HG03565 (cell line): ENCODE results near the gene PPP2R5C.
A peak's percentile ranks its signal among the peaks of the same experiment; 100 is the strongest.
"Not testable (repeated sequence)": the region's sequence is repeated elsewhere in the genome, so short reads cannot be mapped to it uniquely, and the experiment has no call there.

Source experiments
- ATAC-seq: cut with Tn5 transposase; IDR thresholded peaks from one replicate; pipeline ENCODE4 v1.9.1; 2021; ENCODE audit warnings: mild to moderate bottlenecking, moderate library complexity; ENCODE audit not compliant: unreplicated experiment

The PPP2R5C gene

DNA sequence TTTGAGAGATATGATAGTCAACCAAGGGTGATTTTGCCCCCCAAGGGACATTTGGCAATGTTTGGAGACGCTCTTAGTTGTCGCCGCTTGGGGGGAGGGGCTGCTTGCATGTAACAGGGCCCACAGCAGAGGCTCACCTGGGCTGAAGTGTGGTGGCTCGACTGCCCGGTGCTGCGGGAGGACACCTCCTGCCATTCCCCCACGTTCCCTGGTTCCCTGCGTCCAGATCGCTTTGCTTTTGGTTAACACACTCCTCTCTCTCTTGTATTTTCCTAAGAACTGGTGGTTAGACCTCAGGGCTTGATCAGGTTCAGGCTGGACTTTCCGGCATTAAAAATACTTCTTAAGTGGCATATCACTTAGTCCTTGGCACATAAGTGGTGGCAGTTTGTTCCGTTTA, 18.9 kb downstream of the PPP2R5C start:
- no peak for ATAC-seq

- ATAC-seq: no peak
Measured at GRCh38 chr14:101780887-101781239, 19.4 kb downstream of the PPP2R5C start.

GRCh38 chr14:101781240-101782061, 19.9 kb downstream of the PPP2R5C start:
- ATAC-seq: no peak

- no peak for ATAC-seq
Measured at GRCh38 chr14:101783260-101784016, 21.9 kb downstream of the PPP2R5C start.

- no peak for ATAC-seq
Measured at GRCh38 chr14:101784631-101785030, 23.1 kb downstream of the PPP2R5C start.

DNA sequence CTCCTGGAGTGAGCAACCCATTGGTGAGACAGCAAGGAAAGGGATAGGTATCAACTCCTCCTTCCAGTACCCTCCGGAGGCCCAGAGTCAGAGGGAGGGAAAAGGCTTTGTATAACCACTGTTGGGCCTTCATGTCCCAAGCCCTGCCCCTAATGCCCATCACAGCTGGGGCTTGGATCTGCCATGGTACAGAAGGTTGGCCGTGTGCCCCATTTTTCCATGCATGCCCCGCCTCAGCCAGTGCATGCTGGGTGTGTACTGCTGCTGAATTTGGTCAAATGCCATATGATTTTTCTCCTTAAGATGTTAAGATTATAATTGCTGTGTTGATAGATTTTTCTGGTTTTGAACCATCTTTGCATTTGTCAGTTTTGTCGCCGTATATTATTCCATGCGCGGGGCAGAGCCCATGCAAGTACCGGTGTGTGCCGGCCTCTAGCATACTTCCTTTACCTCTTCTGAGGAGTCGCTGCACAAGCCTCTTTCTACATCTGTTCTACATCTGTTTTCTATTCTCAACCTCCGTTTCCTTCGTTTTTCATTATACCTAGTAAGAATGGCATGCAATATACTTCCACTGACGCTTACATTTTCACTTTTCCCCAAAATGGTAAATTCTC, 26.6 kb downstream of the PPP2R5C start:
- no peak for ATAC-seq

DNA sequence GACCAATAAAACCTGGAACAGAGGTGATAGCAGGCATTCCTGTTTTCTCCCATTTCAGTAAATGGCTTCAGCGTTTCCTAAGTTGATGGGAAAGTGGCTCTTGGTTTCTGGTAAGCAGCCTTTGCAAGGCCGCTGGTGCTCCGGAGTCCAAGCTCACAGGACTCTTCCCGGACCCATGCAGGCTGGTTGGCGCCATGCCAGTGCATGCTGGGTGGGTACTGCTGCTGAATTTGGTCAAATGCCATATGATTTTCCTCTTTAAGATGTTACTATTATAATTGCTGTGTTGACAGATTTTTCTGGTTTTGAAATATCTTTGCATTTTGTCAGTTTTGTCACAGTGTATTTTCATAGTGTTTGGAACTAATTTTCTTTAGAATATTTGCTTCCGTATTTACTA, 27.7 kb downstream of the PPP2R5C start:
- ATAC-seq: no peak

- no peak for ATAC-seq
Measured at GRCh38 chr14:101790232-101790631, 28.7 kb downstream of the PPP2R5C start.

DNA sequence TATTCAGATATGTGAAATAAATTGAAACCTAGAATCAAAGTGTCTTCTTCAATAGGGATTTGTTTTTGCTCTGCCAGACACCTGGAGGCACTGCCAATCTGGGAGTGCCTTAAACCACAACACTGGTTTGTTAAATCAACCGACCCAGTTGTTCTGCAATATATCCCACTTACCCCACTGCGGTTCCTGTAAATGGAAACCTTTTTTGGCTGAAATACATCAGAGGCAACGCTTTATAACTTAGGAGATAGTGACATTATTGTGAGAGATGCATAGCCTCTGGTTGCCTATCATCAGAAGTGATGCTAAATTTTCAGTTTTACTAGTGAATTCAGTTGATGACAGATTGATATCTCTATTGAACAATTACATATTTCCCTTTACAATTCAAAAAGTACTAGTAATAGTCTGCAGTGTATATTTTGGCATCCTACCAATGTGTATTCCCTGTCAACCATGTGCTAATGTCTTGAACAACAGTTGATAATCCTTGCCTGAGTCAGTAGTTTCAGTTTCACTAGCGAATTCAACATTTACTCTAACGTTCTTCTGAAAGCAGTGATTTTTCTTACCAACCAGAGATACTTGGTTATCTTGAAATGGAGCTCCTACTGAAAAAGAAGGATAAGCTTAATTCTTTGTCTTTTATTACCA, 30.5 kb downstream of the PPP2R5C start:
- no peak for ATAC-seq

DNA sequence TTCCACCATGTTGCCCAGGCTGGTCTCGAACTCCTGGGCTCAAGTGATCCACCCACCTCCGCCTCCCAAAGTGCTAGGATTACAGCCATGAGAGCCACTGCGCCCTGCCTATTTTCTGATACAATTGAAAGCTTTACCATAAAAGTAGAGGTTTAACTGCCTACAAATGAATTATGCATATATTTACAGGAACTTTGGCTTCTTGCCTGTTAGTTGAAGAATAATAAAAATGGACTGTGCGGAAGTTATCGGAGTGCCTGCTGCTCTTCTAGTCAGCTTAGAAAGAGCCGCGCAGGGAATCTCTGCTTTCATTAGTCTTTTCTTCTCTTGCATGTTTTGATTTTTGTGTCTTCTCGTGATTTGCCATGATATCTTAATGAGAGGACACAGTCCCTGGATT, 34.5 kb downstream of the PPP2R5C start:
- no peak for ATAC-seq

- ATAC-seq: no peak
Measured at GRCh38 chr14:101796479-101796878, 35.0 kb downstream of the PPP2R5C start.

- ATAC-seq: no peak
Measured at GRCh38 chr14:101797856-101798255, 36.3 kb downstream of the PPP2R5C start.

DNA sequence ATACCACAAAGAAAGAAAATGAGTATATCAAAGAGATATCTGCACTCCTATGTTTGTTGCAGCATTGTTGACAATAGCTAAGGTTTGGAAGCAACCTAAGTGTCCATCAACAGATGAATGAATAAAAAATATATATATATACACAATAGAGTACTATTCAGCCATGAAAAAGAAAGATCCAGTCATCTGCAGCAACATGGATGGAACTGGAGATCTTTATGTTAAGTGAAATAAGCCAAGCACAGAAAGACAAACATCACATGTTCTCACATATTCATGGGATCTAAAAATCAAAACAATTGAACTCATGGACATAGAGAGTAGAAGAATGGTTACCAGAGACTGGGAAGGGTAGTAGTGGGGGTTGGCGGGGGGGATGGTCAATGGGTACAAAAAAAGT, 42.9 kb downstream of the PPP2R5C start:
- ATAC-seq: not testable (repeated sequence)

GRCh38 chr14:101806252-101806651, 44.7 kb downstream of the PPP2R5C start:
- not testable (repeated sequence) for ATAC-seq

DNA sequence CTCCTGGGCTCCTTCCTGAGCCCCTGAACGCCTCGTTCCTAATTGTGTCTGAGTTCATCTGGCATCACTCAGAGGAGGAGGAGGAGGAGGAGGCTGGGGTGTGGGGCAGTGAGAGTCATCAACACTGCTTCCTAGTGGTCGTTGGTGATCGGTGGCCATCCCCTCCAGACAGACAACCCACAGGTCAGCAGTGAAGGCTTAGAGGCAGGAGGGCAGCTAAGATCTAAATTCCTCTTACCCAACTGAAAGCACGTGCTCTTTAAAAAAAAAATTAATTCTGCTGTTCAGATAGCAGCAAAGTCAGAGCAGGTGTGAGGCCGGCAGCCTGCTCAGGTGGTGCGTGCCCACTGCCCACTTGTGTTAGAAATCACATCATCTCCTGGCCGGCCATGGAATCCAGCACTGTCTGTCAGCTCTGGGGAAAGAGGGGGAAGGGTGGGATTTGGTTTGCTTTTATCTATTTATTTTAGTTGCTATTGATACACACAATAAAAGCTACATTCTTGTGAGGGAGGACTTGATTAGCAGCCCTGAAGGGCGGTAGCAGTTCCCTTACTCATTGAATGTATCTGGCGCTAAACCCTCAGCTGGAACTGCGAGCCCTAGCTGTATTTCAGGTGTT, 46.6 kb downstream of the PPP2R5C start:
- ATAC-seq: no peak

GRCh38 chr14:101808894-101809670, 47.6 kb downstream of the PPP2R5C start:
- no peak for ATAC-seq

DNA sequence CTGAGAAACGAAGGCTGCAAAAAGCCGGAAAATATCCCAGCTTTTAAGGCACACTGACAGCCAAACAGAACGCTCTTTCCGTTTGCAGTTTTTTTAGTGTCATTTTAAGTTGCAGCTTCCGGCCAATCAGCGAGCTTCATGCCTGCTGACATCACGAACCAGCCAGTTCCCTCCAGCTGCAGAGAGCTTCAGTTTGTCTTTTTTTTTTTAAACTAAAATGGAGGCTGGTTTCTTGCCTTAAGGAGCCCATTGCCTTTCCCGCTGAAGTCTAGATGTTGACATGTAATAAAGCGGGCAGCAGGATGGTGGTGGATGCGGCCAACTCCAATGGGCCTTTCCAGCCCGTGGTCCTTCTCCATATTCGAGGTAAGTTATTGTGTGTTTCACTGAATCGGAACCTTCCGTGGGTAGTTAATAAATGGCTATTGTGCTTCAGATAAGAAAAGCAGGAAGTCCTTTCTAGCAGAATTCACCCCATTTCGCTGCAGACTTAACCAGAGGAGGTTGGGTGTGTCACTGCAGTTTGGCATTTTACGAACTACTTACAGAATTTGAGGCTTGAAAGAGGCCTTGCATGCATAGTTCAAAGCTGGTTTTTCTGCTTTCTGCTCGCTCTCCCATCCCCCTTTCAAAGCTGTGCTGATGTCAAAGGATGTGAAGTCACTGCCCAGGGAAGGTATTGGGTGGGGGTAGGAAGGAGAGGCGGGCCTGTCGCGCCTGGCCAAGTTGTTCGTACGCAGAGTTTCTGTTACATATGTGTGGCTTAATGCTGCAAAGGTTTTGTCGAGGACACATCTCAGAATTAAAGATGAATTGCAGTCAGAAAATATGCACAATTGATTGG, 48.4 kb downstream of the PPP2R5C start:
- ATAC-seq: peak; percentile 72

- no peak for ATAC-seq
Measured at GRCh38 chr14:101810897-101811621, 49.5 kb downstream of the PPP2R5C start.

DNA sequence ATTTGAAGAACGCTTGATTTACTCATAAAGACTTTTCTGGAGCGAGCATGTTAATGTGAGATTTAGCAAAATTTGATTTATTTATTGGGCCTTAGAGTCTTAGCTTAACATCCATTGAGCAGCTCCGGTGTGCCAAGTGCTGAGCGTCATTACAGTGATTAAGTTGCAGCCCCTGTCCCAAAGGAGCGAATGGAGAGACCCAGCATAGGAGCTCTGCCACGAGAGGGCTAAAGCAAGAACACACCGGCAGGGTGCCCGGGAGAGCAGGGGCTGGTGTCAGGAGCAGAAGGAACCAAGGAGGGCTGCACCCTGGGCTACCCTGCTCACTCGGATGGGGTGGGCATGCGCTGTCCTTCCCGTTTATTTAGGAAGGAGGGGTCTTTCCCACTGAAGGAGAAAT, 50.6 kb downstream of the PPP2R5C start:
- no peak for ATAC-seq
